HG02981 (cell line): ENCODE measurements around the gene A4GALT.
A peak's percentile ranks its signal among the peaks of the same experiment; 100 is the strongest.

Experiments used
- ATAC-seq: cut with Tn5 transposase; IDR thresholded peaks from one replicate; pipeline ENCODE4 v1.9.1; 2021; ENCODE audit warnings: mild to moderate bottlenecking, moderate library complexity; ENCODE audit not compliant: unreplicated experiment

A4GALT gene

GRCh38 chr22:42653999-42654398 lies 66.7 kb downstream of the A4GALT start:
- no peak for ATAC-seq

- ATAC-seq = no peak
These were observed 69.5 kb downstream of the A4GALT start for GRCh38 chr22:42651134-42651533.

GRCh38 chr22:42649246-42650099 lies 71.2 kb downstream of the A4GALT start, which contains the start of gene CYB5R3:
Gene CYB5R3 (minus strand): TSS chr22:42649392. CDS start chr22:42649315, 77 bp downstream.
- peak; percentile 52 for ATAC-seq

GRCh38 chr22:42648368-42649245 lies 72.1 kb downstream of the A4GALT start:
- peak; percentile 29 for ATAC-seq

GRCh38 chr22:42648017-42648367 lies 72.7 kb downstream of the A4GALT start:
- no peak for ATAC-seq

- ATAC-seq = no peak
These were observed 73.8 kb downstream of the A4GALT start for GRCh38 chr22:42646569-42647525.

- no peak for ATAC-seq
These were observed 74.6 kb downstream of the A4GALT start for GRCh38 chr22:42645938-42646568.

- no peak for ATAC-seq
These were observed 75.2 kb downstream of the A4GALT start for GRCh38 chr22:42645341-42645937.

GRCh38 chr22:42644422-42645340 lies 76.0 kb downstream of the A4GALT start:
- ATAC-seq = no peak

GRCh38 chr22:42643634-42644421 lies 76.8 kb downstream of the A4GALT start:
- no peak for ATAC-seq

- ATAC-seq = no peak
These were observed 77.7 kb downstream of the A4GALT start for GRCh38 chr22:42642806-42643633.
